Nephron progenitor cell (in vitro differentiated cells): ENCODE data around the gene VPS13D.
A peak's percentile ranks its signal among the peaks of the same experiment; 100 is the strongest.

Experiments used
- DNase-seq: peaks from one replicate; pipeline ENCODE4 v3.0.0; 2021
- H3K27ac Mint-ChIP-seq: 2 replicates; pipeline ENCODE4 v1.8.0; 2021; ENCODE audit warnings: mild to moderate bottlenecking, moderate library complexity, mixed read lengths
- H3K27me3 Mint-ChIP-seq: 2 replicates; pipeline ENCODE4 v1.8.0; 2021; ENCODE audit warnings: mild to moderate bottlenecking, low read depth, mixed read lengths; ENCODE audit not compliant: poor library complexity
- H3K36me3 Mint-ChIP-seq: 2 replicates; pipeline ENCODE4 v1.8.0; 2021; ENCODE audit warnings: low read depth, mixed read lengths
- H3K4me1 Mint-ChIP-seq: 2 replicates; pipeline ENCODE4 v1.8.0; 2021; ENCODE audit warnings: mixed read lengths
- H3K4me3 Mint-ChIP-seq: 2 replicates; pipeline ENCODE4 v1.8.0; 2021; ENCODE audit warnings: mild to moderate bottlenecking, moderate library complexity, mixed read lengths
- H3K9me3 Mint-ChIP-seq: 2 replicates; pipeline ENCODE4 v1.8.0; 2021; ENCODE audit warnings: mild to moderate bottlenecking, moderate library complexity, mixed read lengths
- CTCF ChIP-seq: fragments of 200-600 bp; sonication (generic); IDR thresholded peaks from 2 replicates; pipeline ENCODE4 v1.5.0; 2021; ENCODE audit warnings: antibody characterized with exemption

The VPS13D gene

GRCh38 chr1:12464045-12464461, 234.2 kb downstream of the VPS13D start:
- no peak overlapping the region for H3K27ac Mint-ChIP-seq

GRCh38 chr1:12464598-12465056, 234.8 kb downstream of the VPS13D start:
- peaks cover 56% of the 10 kb centered on the region for H3K4me1 Mint-ChIP-seq
- peak overlapping the region; percentile 23 for H3K4me3 Mint-ChIP-seq
- DNase-seq: no peak
- peaks cover 3% of the 10 kb centered on the region for H3K9me3 Mint-ChIP-seq
- TF ChIP-seq CTCF: no peak
- peaks cover 35% of the 10 kb centered on the region for H3K36me3 Mint-ChIP-seq
- peak overlapping the region; percentile 83 for H3K27ac Mint-ChIP-seq
- peaks cover 5% of the 10 kb centered on the region for H3K27me3 Mint-ChIP-seq

More at GRCh38 chr1:12464045-12464461, 234.2 kb downstream of the VPS13D start:
- Mint-ChIP-seq H3K4me3 (no peak overlapping the region), H3K4me1 (peaks cover 53% of the 10 kb centered on the region), H3K36me3 (peaks cover 35% of the 10 kb centered on the region), H3K27me3 (peaks cover 5% of the 10 kb centered on the region), H3K9me3 (peaks cover 3% of the 10 kb centered on the region)
- no peak for TF ChIP-seq CTCF
- no peak for DNase-seq

- no peak overlapping the region for H3K27ac Mint-ChIP-seq
Measured at GRCh38 chr1:12465126-12465525, 235.3 kb downstream of the VPS13D start.

GRCh38 chr1:12466816-12467215, 237.0 kb downstream of the VPS13D start:
- no peak overlapping the region for H3K27ac Mint-ChIP-seq
- no peak overlapping the region for H3K4me3 Mint-ChIP-seq
- peaks cover 3% of the 10 kb centered on the region for H3K9me3 Mint-ChIP-seq
- TF ChIP-seq CTCF: no peak
- H3K36me3 Mint-ChIP-seq: peaks cover 35% of the 10 kb centered on the region
- no peak for DNase-seq
- peaks cover 4% of the 10 kb centered on the region for H3K27me3 Mint-ChIP-seq
- H3K4me1 Mint-ChIP-seq: peaks cover 57% of the 10 kb centered on the region

More at GRCh38 chr1:12465126-12465525, 235.3 kb downstream of the VPS13D start:
- Mint-ChIP-seq H3K27me3 (peaks cover 5% of the 10 kb centered on the region), H3K9me3 (peaks cover 3% of the 10 kb centered on the region), H3K4me1 (peaks cover 59% of the 10 kb centered on the region), H3K36me3 (peaks cover 35% of the 10 kb centered on the region), H3K4me3 (no peak overlapping the region)
- no peak for TF ChIP-seq CTCF
- DNase-seq: no peak

GRCh38 chr1:12467570-12468286, 237.9 kb downstream of the VPS13D start:
- Mint-ChIP-seq H3K27me3 (no peaks in the 10 kb centered on the region), H3K4me1 (peaks cover 57% of the 10 kb centered on the region), H3K4me3 (no peak overlapping the region), H3K36me3 (peaks cover 34% of the 10 kb centered on the region), H3K27ac (no peak overlapping the region), H3K9me3 (peaks cover 3% of the 10 kb centered on the region)
- no peak for DNase-seq
- no peak for TF ChIP-seq CTCF

- Mint-ChIP-seq H3K4me3 (no peak overlapping the region), H3K36me3 (peaks cover 28% of the 10 kb centered on the region), H3K27ac (no peak overlapping the region), H3K4me1 (peaks cover 57% of the 10 kb centered on the region), H3K9me3 (peaks cover 3% of the 10 kb centered on the region), H3K27me3 (no peaks in the 10 kb centered on the region)
- DNase-seq: no peak
- no peak for TF ChIP-seq CTCF
Measured at GRCh38 chr1:12468323-12468722, 238.5 kb downstream of the VPS13D start.
